ENCODE results near the gene ERC1. TPM values are rescaled to one million over a fixed set of nuclear protein-coding genes. Genes with fewer than 3 reads are reported as not detected.

ERC1 gene
- total RNA-seq, 1 experiment from 2014 or later, result 55.1 TPM

DNA sequence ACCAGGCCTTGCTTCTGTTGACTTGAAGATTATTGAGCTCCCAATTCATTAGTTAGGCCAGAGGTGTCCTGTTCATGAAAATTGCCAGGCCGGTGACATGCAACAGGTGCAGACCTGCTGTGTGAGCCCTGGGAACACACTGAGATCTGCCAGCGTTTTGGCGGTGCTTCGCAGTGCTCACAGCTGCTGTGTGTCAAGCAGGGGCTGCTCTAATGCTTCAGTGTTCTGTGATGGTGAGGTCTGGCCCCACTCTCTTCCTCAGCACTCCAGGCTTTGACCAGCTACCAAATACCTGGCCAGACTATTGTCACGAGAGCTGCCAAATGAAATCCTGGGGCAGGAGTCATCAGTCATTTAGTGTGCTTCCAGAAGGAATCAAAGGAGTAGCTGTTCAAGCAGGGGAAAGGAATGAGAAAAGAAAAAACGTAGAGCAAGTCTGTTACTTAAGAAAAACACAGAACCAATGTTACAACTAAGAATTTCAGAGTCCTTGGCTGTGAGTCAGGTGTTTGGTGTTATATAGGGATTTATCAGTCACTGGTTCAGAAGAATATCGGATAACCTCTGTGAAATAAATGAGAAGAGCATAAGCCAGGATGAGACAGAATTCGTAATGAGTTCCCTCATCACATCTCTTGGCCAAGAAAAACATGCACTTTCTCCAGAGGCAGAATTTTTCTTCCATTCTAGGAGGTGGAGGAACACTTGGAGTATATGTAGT is 452.6 kb downstream of the ERC1 start:
- intact Hi-C loops (cut with micrococcal nuclease), result no loop called here
- no peak for TF ChIP-seq CTCF (IDR thresholded peaks at IDR 0.05; ENCODE audit: unreplicated experiment)
- POLR2A ChIA-PET, result no interaction called here
- peaks cover 13% of the 10 kb centered on the region for H3K4me1 Mint-ChIP-seq (ENCODE audit: insufficient read depth, unreplicated experiment)
- BruUV-seq (replicated peaks), result no TSS peak
- no peaks in the 10 kb centered on the region for H3K9me3 Mint-ChIP-seq (ENCODE audit: unreplicated experiment)
- H3K36me3 Mint-ChIP-seq (ENCODE audit: insufficient read depth, unreplicated experiment), result peaks cover 24% of the 10 kb centered on the region
- peak overlapping the region; percentile 6 for H3K27ac Mint-ChIP-seq (ENCODE audit: low read depth, unreplicated experiment)
- H3K27me3 Mint-ChIP-seq (ENCODE audit: insufficient read depth, unreplicated experiment), result no peaks in the 10 kb centered on the region
- no peak overlapping the region for H3K4me3 Mint-ChIP-seq (ENCODE audit: unreplicated experiment)
- DNase-seq (ENCODE audit: unreplicated experiment), result peak; percentile 33
- CTCF ChIA-PET, result interaction anchor here (0.5 to 0.7 kb wide), 2 partner anchors 326 to 438 kb away, joined by 3 read pairs; no protein-coding TSS in a partner anchor

GRCh38 chr12:1444142-1444516 is 453.1 kb downstream of the ERC1 start:
- intact Hi-C loops (cut with micrococcal nuclease), result no loop called here

DNA sequence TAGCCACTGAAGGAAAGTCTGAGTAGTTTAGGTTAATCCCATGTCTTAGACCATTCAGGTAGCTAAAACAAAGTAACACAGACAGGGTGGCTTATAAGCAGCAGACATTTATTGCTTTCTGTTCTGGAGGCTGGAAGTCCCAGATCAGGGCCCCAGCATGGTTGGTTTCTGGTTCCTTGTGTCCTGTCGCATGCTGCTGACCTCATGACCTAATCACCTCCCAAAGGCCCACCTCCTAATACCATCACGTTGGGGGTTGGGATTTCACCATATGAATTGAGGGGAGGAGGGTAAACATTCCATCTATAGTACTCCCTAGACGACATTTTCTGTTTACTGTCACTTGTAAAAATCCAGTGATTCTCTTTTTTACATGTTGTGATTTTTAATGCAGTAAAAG is 454.8 kb downstream of the ERC1 start:
- intact Hi-C loops (cut with micrococcal nuclease), result no loop called here
- Mint-ChIP-seq H3K4me1 (ENCODE audit: insufficient read depth, unreplicated experiment) (peaks cover 13% of the 10 kb centered on the region), H3K4me3 (ENCODE audit: unreplicated experiment) (no peak overlapping the region), H3K27ac (ENCODE audit: low read depth, unreplicated experiment) (peak overlapping the region; percentile 1), H3K9me3 (ENCODE audit: unreplicated experiment) (no peaks in the 10 kb centered on the region), H3K36me3 (ENCODE audit: insufficient read depth, unreplicated experiment) (peaks cover 25% of the 10 kb centered on the region), H3K27me3 (ENCODE audit: insufficient read depth, unreplicated experiment) (no peaks in the 10 kb centered on the region)
- BruUV-seq (replicated peaks), result no TSS peak
- ChIA-PET POLR2A (no interaction called here), CTCF (no interaction called here)
- no peak for TF ChIP-seq CTCF (IDR thresholded peaks at IDR 0.05; ENCODE audit: unreplicated experiment)
- DNase-seq (ENCODE audit: unreplicated experiment), result no peak

More at GRCh38 chr12:1444142-1444516, 453.1 kb downstream of the ERC1 start:
- Mint-ChIP-seq H3K4me1 (ENCODE audit: insufficient read depth, unreplicated experiment) (peaks cover 13% of the 10 kb centered on the region), H3K4me3 (ENCODE audit: unreplicated experiment) (no peak overlapping the region), H3K27ac (ENCODE audit: low read depth, unreplicated experiment) (peak overlapping the region; percentile 6), H3K27me3 (ENCODE audit: insufficient read depth, unreplicated experiment) (no peaks in the 10 kb centered on the region), H3K9me3 (ENCODE audit: unreplicated experiment) (no peaks in the 10 kb centered on the region), H3K36me3 (ENCODE audit: insufficient read depth, unreplicated experiment) (peaks cover 26% of the 10 kb centered on the region)
- DNase-seq (ENCODE audit: unreplicated experiment), result no peak
- no peak for TF ChIP-seq CTCF (IDR thresholded peaks at IDR 0.05; ENCODE audit: unreplicated experiment)
- CTCF ChIA-PET, result no interaction called here
- POLR2A ChIA-PET, result interaction anchor here (0.9 kb wide), 1 partner anchor 9 kb away, joined by 4 read pairs; no protein-coding TSS in a partner anchor
- no TSS peak for BruUV-seq (replicated peaks)

DNA sequence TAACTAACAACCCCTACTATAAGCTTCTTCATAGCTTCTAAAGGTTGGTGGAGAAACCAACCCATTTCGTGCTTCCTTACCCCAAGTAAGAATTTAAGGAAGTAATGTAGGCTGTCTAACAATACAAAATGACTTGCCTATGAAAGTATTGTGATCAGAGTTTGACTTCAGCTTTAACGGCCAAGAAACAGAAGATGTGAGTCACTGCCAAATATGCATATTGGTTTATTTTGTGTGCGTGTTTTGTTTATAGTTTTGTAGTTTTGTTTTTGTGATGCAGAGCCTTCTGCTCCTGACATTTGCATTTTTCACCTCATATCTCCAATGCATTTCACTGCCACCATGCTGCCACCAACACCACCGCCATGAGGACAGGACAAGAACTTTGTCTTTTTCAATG is 457.3 kb downstream of the ERC1 start:
- TF ChIP-seq CTCF (IDR thresholded peaks at IDR 0.05; ENCODE audit: unreplicated experiment), result no peak
- no peaks in the 10 kb centered on the region for H3K9me3 Mint-ChIP-seq (ENCODE audit: unreplicated experiment)
- ChIA-PET CTCF (no interaction called here), POLR2A (no interaction called here)
- H3K36me3 Mint-ChIP-seq (ENCODE audit: insufficient read depth, unreplicated experiment), result peaks cover 15% of the 10 kb centered on the region
- no peak for DNase-seq (ENCODE audit: unreplicated experiment)
- H3K27ac Mint-ChIP-seq (ENCODE audit: low read depth, unreplicated experiment), result no peak overlapping the region
- H3K27me3 Mint-ChIP-seq (ENCODE audit: insufficient read depth, unreplicated experiment), result no peaks in the 10 kb centered on the region
- intact Hi-C loops (cut with micrococcal nuclease), result no loop called here
- H3K4me3 Mint-ChIP-seq (ENCODE audit: unreplicated experiment), result no peak overlapping the region
- H3K4me1 Mint-ChIP-seq (ENCODE audit: insufficient read depth, unreplicated experiment), result peaks cover 11% of the 10 kb centered on the region
- BruUV-seq (replicated peaks), result no TSS peak
